Erythroblast (primary cell): ENCODE results near the gene SNRK.

Experiments
- GATA1 ChIP-seq: IDR thresholded peaks from 2 replicates; pipeline ENCODE4 v1.6.1; 2011; ENCODE audit warnings: low read depth, mild to moderate bottlenecking, control low read depth, low read length, moderate library complexity
- POLR2A ChIP-seq: IDR thresholded peaks from 2 replicates; pipeline ENCODE4 v1.6.1; 2011; ENCODE audit warnings: mild to moderate bottlenecking, low read length

- TF ChIP-seq POLR2A (no peak), GATA1 (no peak)
Measured at GRCh38 chr3:43388175-43388574, 101.8 kb downstream of the SNRK start.
